Measurements from ENCODE around the gene LRP1B. TPM values are rescaled to one million over a fixed set of nuclear protein-coding genes. Genes with fewer than 3 reads are reported as not detected.

LRP1B gene
- polyA plus RNA-seq, 1 donor from 2014 or later = 12.7 TPM

GRCh38 chr2:141699573-141699972 lies 431.2 kb downstream of the LRP1B start:
- Histone ChIP-seq H2AFZ (ENCODE audit: low read depth, low read length) (no peak overlapping the region), H3K9me3 (ENCODE audit: low read length) (no peaks in the 10 kb centered on the region), H3K9ac (ENCODE audit: low read length) (no peak overlapping the region), H3F3A (ENCODE audit: insufficient read depth, low read length, poor library complexity, severe bottlenecking) (no peaks in the 10 kb centered on the region), H3K36me3 (ENCODE audit: insufficient read depth, low read length) (no peaks in the 10 kb centered on the region), H3K9me2 (ENCODE audit: insufficient read depth, low read length) (no peaks in the 10 kb centered on the region), H3K27ac (ENCODE audit: low read length) (no peak overlapping the region), H3K4me3 (ENCODE audit: low read length) (no peak overlapping the region), H3K79me2 (replicated peaks; ENCODE audit: insufficient read depth, low read length) (no peaks in the 10 kb centered on the region), H3K27me3 (ENCODE audit: insufficient read depth, low read depth, low read length) (no peaks in the 10 kb centered on the region), H4K20me1 (ENCODE audit: insufficient read depth) (no peaks in the 10 kb centered on the region), H3K4me2 (ENCODE audit: low read length) (no peak overlapping the region)
- TF ChIP-seq EP300 (conservative IDR thresholded peaks at IDR 0.05; ENCODE audit: poor library complexity, severe bottlenecking) = no peak
- no peak for TF ChIP-seq EZH2 (IDR thresholded peaks at IDR 0.05; ENCODE audit: borderline replicate concordance, insufficient read depth, low read length, poor library complexity, severe bottlenecking)
- no peak for TF ChIP-seq SMC3 (conservative IDR thresholded peaks at IDR 0.05; ENCODE audit: poor library complexity)
- no peak for TF ChIP-seq MXI1 (conservative IDR thresholded peaks at IDR 0.05; ENCODE audit: poor library complexity, severe bottlenecking)
- TF ChIP-seq, protein P1, sequence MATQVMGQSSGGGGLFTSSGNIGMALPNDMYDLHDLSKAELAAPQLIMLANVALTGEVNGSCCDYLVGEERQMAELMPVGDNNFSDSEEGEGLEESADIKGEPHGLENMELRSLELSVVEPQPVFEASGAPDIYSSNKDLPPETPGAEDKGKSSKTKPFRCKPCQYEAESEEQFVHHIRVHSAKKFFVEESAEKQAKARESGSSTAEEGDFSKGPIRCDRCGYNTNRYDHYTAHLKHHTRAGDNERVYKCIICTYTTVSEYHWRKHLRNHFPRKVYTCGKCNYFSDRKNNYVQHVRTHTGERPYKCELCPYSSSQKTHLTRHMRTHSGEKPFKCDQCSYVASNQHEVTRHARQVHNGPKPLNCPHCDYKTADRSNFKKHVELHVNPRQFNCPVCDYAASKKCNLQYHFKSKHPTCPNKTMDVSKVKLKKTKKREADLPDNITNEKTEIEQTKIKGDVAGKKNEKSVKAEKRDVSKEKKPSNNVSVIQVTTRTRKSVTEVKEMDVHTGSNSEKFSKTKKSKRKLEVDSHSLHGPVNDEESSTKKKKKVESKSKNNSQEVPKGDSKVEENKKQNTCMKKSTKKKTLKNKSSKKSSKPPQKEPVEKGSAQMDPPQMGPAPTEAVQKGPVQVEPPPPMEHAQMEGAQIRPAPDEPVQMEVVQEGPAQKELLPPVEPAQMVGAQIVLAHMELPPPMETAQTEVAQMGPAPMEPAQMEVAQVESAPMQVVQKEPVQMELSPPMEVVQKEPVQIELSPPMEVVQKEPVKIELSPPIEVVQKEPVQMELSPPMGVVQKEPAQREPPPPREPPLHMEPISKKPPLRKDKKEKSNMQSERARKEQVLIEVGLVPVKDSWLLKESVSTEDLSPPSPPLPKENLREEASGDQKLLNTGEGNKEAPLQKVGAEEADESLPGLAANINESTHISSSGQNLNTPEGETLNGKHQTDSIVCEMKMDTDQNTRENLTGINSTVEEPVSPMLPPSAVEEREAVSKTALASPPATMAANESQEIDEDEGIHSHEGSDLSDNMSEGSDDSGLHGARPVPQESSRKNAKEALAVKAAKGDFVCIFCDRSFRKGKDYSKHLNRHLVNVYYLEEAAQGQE (IDR thresholded peaks at IDR 0.05; ENCODE audit: borderline replicate concordance) = no peak
- TF ChIP-seq POLR2AphosphoS5 (IDR thresholded peaks at IDR 0.05) = no peak
- TF ChIP-seq TAF1 (IDR thresholded peaks at IDR 0.05; ENCODE audit: low read depth) = no peak
- TF ChIP-seq, protein P2, sequence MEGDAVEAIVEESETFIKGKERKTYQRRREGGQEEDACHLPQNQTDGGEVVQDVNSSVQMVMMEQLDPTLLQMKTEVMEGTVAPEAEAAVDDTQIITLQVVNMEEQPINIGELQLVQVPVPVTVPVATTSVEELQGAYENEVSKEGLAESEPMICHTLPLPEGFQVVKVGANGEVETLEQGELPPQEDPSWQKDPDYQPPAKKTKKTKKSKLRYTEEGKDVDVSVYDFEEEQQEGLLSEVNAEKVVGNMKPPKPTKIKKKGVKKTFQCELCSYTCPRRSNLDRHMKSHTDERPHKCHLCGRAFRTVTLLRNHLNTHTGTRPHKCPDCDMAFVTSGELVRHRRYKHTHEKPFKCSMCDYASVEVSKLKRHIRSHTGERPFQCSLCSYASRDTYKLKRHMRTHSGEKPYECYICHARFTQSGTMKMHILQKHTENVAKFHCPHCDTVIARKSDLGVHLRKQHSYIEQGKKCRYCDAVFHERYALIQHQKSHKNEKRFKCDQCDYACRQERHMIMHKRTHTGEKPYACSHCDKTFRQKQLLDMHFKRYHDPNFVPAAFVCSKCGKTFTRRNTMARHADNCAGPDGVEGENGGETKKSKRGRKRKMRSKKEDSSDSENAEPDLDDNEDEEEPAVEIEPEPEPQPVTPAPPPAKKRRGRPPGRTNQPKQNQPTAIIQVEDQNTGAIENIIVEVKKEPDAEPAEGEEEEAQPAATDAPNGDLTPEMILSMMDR (IDR thresholded peaks at IDR 0.05; ENCODE audit: poor library complexity, severe bottlenecking) = no peak
- TF ChIP-seq RAD21 (conservative IDR thresholded peaks at IDR 0.05) = no peak

DNA sequence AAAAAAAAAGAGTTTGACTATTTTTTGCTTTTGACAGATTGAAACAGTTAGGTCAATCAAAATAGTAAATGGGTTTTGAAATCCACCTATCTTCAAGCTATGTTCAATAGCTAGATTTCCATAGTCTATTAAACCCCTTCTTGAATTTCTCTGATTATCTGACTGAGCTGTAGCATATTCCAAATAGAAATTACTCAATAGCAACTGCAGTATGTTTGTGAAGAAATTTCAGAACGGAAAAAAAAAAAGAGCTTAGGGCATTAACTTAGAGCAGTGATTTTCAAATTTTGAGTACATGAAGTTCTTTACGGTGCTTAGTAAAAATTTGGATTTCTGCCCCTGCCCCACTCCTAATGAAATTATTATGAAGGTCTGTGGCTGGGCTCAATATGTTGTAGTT lies 432.3 kb downstream of the LRP1B start:
- H3K27ac ChIP-seq (ENCODE audit: low read length) = no peak overlapping the region

More for the DNA sequence above, 432.3 kb downstream of the LRP1B start:
- Histone ChIP-seq H3K9ac (ENCODE audit: low read length) (no peak overlapping the region), H3K9me2 (ENCODE audit: insufficient read depth, low read length) (no peaks in the 10 kb centered on the region), H3K9me3 (ENCODE audit: low read length) (no peaks in the 10 kb centered on the region), H3K79me2 (replicated peaks; ENCODE audit: insufficient read depth, low read length) (no peaks in the 10 kb centered on the region), H4K20me1 (ENCODE audit: insufficient read depth) (no peaks in the 10 kb centered on the region), H3K4me2 (ENCODE audit: low read length) (no peak overlapping the region), H3K4me3 (ENCODE audit: low read length) (no peak overlapping the region), H3F3A (ENCODE audit: insufficient read depth, low read length, poor library complexity, severe bottlenecking) (no peaks in the 10 kb centered on the region), H3K36me3 (ENCODE audit: insufficient read depth, low read length) (no peaks in the 10 kb centered on the region), H2AFZ (ENCODE audit: low read depth, low read length) (no peak overlapping the region), H3K27me3 (ENCODE audit: insufficient read depth, low read depth, low read length) (no peaks in the 10 kb centered on the region)
- no peak for TF ChIP-seq EP300 (conservative IDR thresholded peaks at IDR 0.05; ENCODE audit: poor library complexity, severe bottlenecking)
- TF ChIP-seq TAF1 (IDR thresholded peaks at IDR 0.05; ENCODE audit: low read depth) = no peak
- TF ChIP-seq SMC3 (conservative IDR thresholded peaks at IDR 0.05; ENCODE audit: poor library complexity) = no peak
- TF ChIP-seq, protein P2 (IDR thresholded peaks at IDR 0.05; ENCODE audit: poor library complexity, severe bottlenecking) = no peak
- TF ChIP-seq MXI1 (conservative IDR thresholded peaks at IDR 0.05; ENCODE audit: poor library complexity, severe bottlenecking) = no peak
- no peak for TF ChIP-seq RAD21 (conservative IDR thresholded peaks at IDR 0.05)
- TF ChIP-seq, protein P1 (IDR thresholded peaks at IDR 0.05; ENCODE audit: borderline replicate concordance) = no peak
- TF ChIP-seq EZH2 (IDR thresholded peaks at IDR 0.05; ENCODE audit: borderline replicate concordance, insufficient read depth, low read length, poor library complexity, severe bottlenecking) = no peak
- TF ChIP-seq POLR2AphosphoS5 (IDR thresholded peaks at IDR 0.05) = no peak

Data from neural cell (in vitro differentiated cells).